Right cardiac atrium (tissue), 5 donors: ENCODE data around the gene TRIM33. TPM values are rescaled to one million over a fixed set of nuclear protein-coding genes. Genes with fewer than 3 reads are reported as not detected.
A peak's percentile ranks its signal among the peaks of the same experiment; 100 is the strongest.
"Not testable (repeated sequence)": the region's sequence is repeated elsewhere in the genome, so short reads cannot be mapped to it uniquely, and the experiment has no call there.

Source experiments
- ATAC-seq, 2 donors: fragments of 200-7000 bp; cut with Tn5 transposase; one replicate each; pipeline versions ENCODE4 v1.8.0 to v1.9.1; 2020; ENCODE audit warnings: moderate library complexity in 2 of 2, mild to moderate bottlenecking in 1 of 2
- DNase-seq, 3 donors: peaks; one replicate each; pipeline ENCODE4 v3.0.0-alpha.2; 2020
- H3K27ac ChIP-seq: one replicate; pipeline ENCODE4 v1.5.1; 2013; ENCODE audit warnings: mild to moderate bottlenecking, low read length, control low read depth, moderate library complexity
- H3K27me3 ChIP-seq: one replicate; pipeline ENCODE4 v1.6.1; 2013; ENCODE audit not compliant: control insufficient read depth, insufficient read depth
- H3K4me1 ChIP-seq: one replicate; pipeline ENCODE4 v1.6.1; 2013; ENCODE audit warnings: low read length; ENCODE audit not compliant: control insufficient read depth, insufficient read depth
- H3K4me3 ChIP-seq: one replicate; pipeline ENCODE4 v1.5.1; 2013; ENCODE audit warnings: low read length, control low read depth
- H3K9me3 ChIP-seq: one replicate; pipeline ENCODE4 v1.6.1; 2013; ENCODE audit warnings: low read length; ENCODE audit not compliant: control insufficient read depth
- WGBS: extraction: QIAGEN DNeasy Blood & Tissue Kit; methylation state at CpG from one replicate; pipeline ENCODE4 v1.1.7; 2013; 5-methylcytosine and 5-hydroxymethylcytosine counted together
- intact Hi-C, 4 donors: fragments of 100-400 bp; cut with DNase I; formaldehyde crosslinking; loops; one replicate each; pipeline versions ENCODE4 v1.11.0 to v1.14.0; 2022 to 2023
- polyA plus RNA-seq: library from polyadenylated mRNA; stranded (reverse); fragments of 200-250 nt; gene quantifications from one replicate; pipeline ENCODE4 v1.2.3, GENCODE V29; 2013
- total RNA-seq, 4 donors: library from RNA; stranded (reverse); fragmentation: NEBNext Ultra II Directional; extraction: Animal tissue kit (Norgen Biotek cat#: 25700); gene quantifications; one replicate each; pipeline ENCODE4 v1.2.1, GENCODE V29; 2021
- donor health status: healthy with polysubstance abuse.
- donor health status: DM: no; HTN: yes; CAD: no.
- donor health status: DM: no; HTN: no; CAD: no.
- donor health status: DM: no; HTN: yes; CAD: no; lungs with severe emphysema.
- donor health status: DM: yes; HTN: yes; CAD: no.

Gene TRIM33
- total and polyA plus RNA-seq, 5 donors = 5.2 to 23.2 (median 18.1) TPM

- 41% methylated on average over 1 of the region's 1 CpG for WGBS
- Histone ChIP-seq H3K9me3 (no peaks in the 10 kb centered on the region), H3K27me3 (no peaks in the 10 kb centered on the region), H3K4me3 (no peak overlapping the region), H3K27ac (no peak overlapping the region), H3K4me1 (peaks cover 5% of the 10 kb centered on the region)
- ATAC-seq (no peak), DNase-seq (no peak)
- intact Hi-C loops = no loop called here
These were observed 20.7 kb downstream of the TRIM33 start for GRCh38 chr1:114490274-114490693.

GRCh38 chr1:114488739-114489138 lies 22.3 kb downstream of the TRIM33 start:
- no peak for DNase-seq
- Histone ChIP-seq H3K4me1 (peaks cover 3% of the 10 kb centered on the region), H3K27ac (no peak overlapping the region), H3K4me3 (no peak overlapping the region), H3K27me3 (no peaks in the 10 kb centered on the region), H3K9me3 (no peaks in the 10 kb centered on the region)
- intact Hi-C loops = no loop called here
- no peak for ATAC-seq
- 93% methylated on average over 2 of the region's 2 CpGs for WGBS

GRCh38 chr1:114485286-114485685 lies 25.7 kb downstream of the TRIM33 start:
- Histone ChIP-seq H3K27me3 (no peaks in the 10 kb centered on the region), H3K4me1 (peaks cover 3% of the 10 kb centered on the region), H3K9me3 (no peaks in the 10 kb centered on the region), H3K4me3 (no peak overlapping the region), H3K27ac (no peak overlapping the region)
- ATAC-seq (peak in 1 of 2 donors; percentile 50), DNase-seq (no peak)
- intact Hi-C loops = no loop called here

- H3K4me3 ChIP-seq = no peak overlapping the region
- DNase-seq = no peak
- intact Hi-C loops = no loop called here
- H3K27ac ChIP-seq = no peak overlapping the region
- H3K9me3 ChIP-seq = no peaks in the 10 kb centered on the region
- H3K4me1 ChIP-seq = peaks cover 3% of the 10 kb centered on the region
- no peak for ATAC-seq
- 32% methylated on average over 3 of the region's 3 CpGs for WGBS
- no peaks in the 10 kb centered on the region for H3K27me3 ChIP-seq
These were observed 28.4 kb downstream of the TRIM33 start for GRCh38 chr1:114482585-114482984.

GRCh38 chr1:114479636-114480035 lies 31.4 kb downstream of the TRIM33 start:
- H3K4me1 ChIP-seq, H3K4me3 ChIP-seq, ATAC-seq, H3K9me3 ChIP-seq, H3K27ac ChIP-seq, H3K27me3 ChIP-seq, intact Hi-C loops, DNase-seq: not testable (repeated sequence)
- 94% methylated on average over 17 of the region's 17 CpGs for WGBS

GRCh38 chr1:114479134-114479533 lies 31.9 kb downstream of the TRIM33 start:
- Histone ChIP-seq H3K27me3 (no peaks in the 10 kb centered on the region), H3K27ac (no peak overlapping the region), H3K4me1 (peaks cover 1% of the 10 kb centered on the region), H3K4me3 (no peak overlapping the region), H3K9me3 (no peaks in the 10 kb centered on the region)
- intact Hi-C loops = no loop called here
- WGBS = 96% methylated on average over 2 of the region's 2 CpGs
- ATAC-seq (no peak), DNase-seq (no peak)

- H3K27ac ChIP-seq = no peak overlapping the region
- DNase-seq (no peak), ATAC-seq (no peak)
- WGBS = 98% methylated on average over 6 of the region's 6 CpGs
- peaks cover 5% of the 10 kb centered on the region for H3K4me1 ChIP-seq
- no peaks in the 10 kb centered on the region for H3K27me3 ChIP-seq
- H3K4me3 ChIP-seq = no peak overlapping the region
- intact Hi-C loops = no loop called here
- H3K9me3 ChIP-seq = no peaks in the 10 kb centered on the region
These were observed 37.2 kb downstream of the TRIM33 start for GRCh38 chr1:114473796-114474195.

GRCh38 chr1:114472408-114472807 lies 38.6 kb downstream of the TRIM33 start:
- no peak for ATAC-seq
- DNase-seq = no peak
- H3K4me1 ChIP-seq = peaks cover 11% of the 10 kb centered on the region
- no peaks in the 10 kb centered on the region for H3K9me3 ChIP-seq
- no peak overlapping the region for H3K4me3 ChIP-seq
- 95% methylated on average over 3 of the region's 3 CpGs for WGBS
- no peak overlapping the region for H3K27ac ChIP-seq
- intact Hi-C loops = no loop called here
- no peaks in the 10 kb centered on the region for H3K27me3 ChIP-seq

GRCh38 chr1:114470681-114471080 lies 40.3 kb downstream of the TRIM33 start:
- intact Hi-C loops = no loop called here
- ATAC-seq (no peak), DNase-seq (no peak)
- Histone ChIP-seq H3K27ac (no peak overlapping the region), H3K27me3 (no peaks in the 10 kb centered on the region), H3K9me3 (no peaks in the 10 kb centered on the region), H3K4me1 (peaks cover 14% of the 10 kb centered on the region), H3K4me3 (no peak overlapping the region)
- WGBS = 78% methylated on average over 5 of the region's 5 CpGs

- no peak overlapping the region for H3K27ac ChIP-seq
- DNase-seq = no peak
- intact Hi-C loops = no loop called here
- no peak for ATAC-seq
- H3K4me1 ChIP-seq = peaks cover 13% of the 10 kb centered on the region
- no peaks in the 10 kb centered on the region for H3K27me3 ChIP-seq
- no peak overlapping the region for H3K4me3 ChIP-seq
- H3K9me3 ChIP-seq = no peaks in the 10 kb centered on the region
- WGBS = 62% methylated on average over 6 of the region's 6 CpGs
These were observed 42.1 kb downstream of the TRIM33 start for GRCh38 chr1:114468710-114469468.

- intact Hi-C loops = no loop called here
- 38% methylated on average over 3 of the region's 3 CpGs for WGBS
- DNase-seq = no peak
- ATAC-seq = peak in 1 of 2 donors; percentile 11
- H3K4me3 ChIP-seq = no peak overlapping the region
- no peaks in the 10 kb centered on the region for H3K9me3 ChIP-seq
- H3K4me1 ChIP-seq = peaks cover 13% of the 10 kb centered on the region
- H3K27ac ChIP-seq = no peak overlapping the region
- H3K27me3 ChIP-seq = no peaks in the 10 kb centered on the region
These were observed 43.0 kb downstream of the TRIM33 start for GRCh38 chr1:114468047-114468446.

- H3K4me1 ChIP-seq = peaks cover 13% of the 10 kb centered on the region
- ATAC-seq (no peak), DNase-seq (no peak)
- H3K27me3 ChIP-seq = no peaks in the 10 kb centered on the region
- H3K27ac ChIP-seq = no peak overlapping the region
- 89% methylated on average over 1 of the region's 1 CpG for WGBS
- H3K9me3 ChIP-seq = no peaks in the 10 kb centered on the region
- intact Hi-C loops = no loop called here
- no peak overlapping the region for H3K4me3 ChIP-seq
These were observed 43.5 kb downstream of the TRIM33 start for GRCh38 chr1:114467491-114467890.
